Lung (tissue), 12 donors: Measurements from ENCODE around the gene HTR3A. TPM values are rescaled to one million over a fixed set of nuclear protein-coding genes. Genes with fewer than 3 reads are reported as not detected.
"Not testable (repeated sequence)": the region's sequence is repeated elsewhere in the genome, so short reads cannot be mapped to it uniquely, and the experiment has no call there.

Experiments
- ATAC-seq: fragments of 200-7000 bp; cut with Tn5 transposase; one replicate; pipeline ENCODE4 v1.9.1; 2020; ENCODE audit warnings: moderate number of reproducible peaks; ENCODE audit not compliant: insufficient read depth, low FRiP score
- DNase-seq, 3 donors: peaks; one replicate each; pipeline ENCODE4 v3.0.0-alpha.2; 2013 to 2017
- H3K27ac ChIP-seq, 2 donors: one replicate each; pipeline ENCODE4 v1.5.1; 2013; ENCODE audit warnings: mild to moderate bottlenecking in 2 of 2, moderate library complexity in 2 of 2, control low read depth in 1 of 2, inconsistent platforms in 1 of 2, low read depth in 1 of 2, low read length in 1 of 2
- H3K27me3 ChIP-seq, 3 donors: one replicate each; pipeline ENCODE4 v1.5.1; 2013; ENCODE audit warnings: low read length in 2 of 3; ENCODE audit not compliant: control insufficient read depth in 3 of 3, insufficient read depth in 3 of 3
- H3K36me3 ChIP-seq, 4 donors: one replicate each; pipeline ENCODE4 v1.5.1; 2013; ENCODE audit warnings: low read length in 4 of 4, mild to moderate bottlenecking in 1 of 4, moderate library complexity in 1 of 4; ENCODE audit not compliant: control insufficient read depth in 4 of 4, insufficient read depth in 4 of 4
- H3K4me1 ChIP-seq, 5 donors: one replicate each; pipeline ENCODE4 v1.5.1; 2013; ENCODE audit warnings: low read length in 5 of 5, mild to moderate bottlenecking in 2 of 5, moderate library complexity in 1 of 5; ENCODE audit not compliant: control insufficient read depth in 5 of 5, insufficient read depth in 5 of 5
- H3K4me3 ChIP-seq: one replicate; pipeline ENCODE4 v1.5.1; 2013; ENCODE audit warnings: mild to moderate bottlenecking, control low read depth, moderate library complexity
- H3K9ac ChIP-seq, 2 donors: one replicate each; pipeline ENCODE4 v1.5.1; 2013; ENCODE audit warnings: low read length in 2 of 2, control low read depth in 1 of 2; ENCODE audit not compliant: insufficient read depth in 1 of 2
- H3K9me3 ChIP-seq, 4 donors: one replicate each; pipeline ENCODE4 v1.5.1; 2013; ENCODE audit warnings: low read length in 3 of 4, mild to moderate bottlenecking in 1 of 4, moderate library complexity in 1 of 4; ENCODE audit not compliant: control insufficient read depth in 4 of 4, insufficient read depth in 3 of 4
- WGBS, 2 donors: extraction: QIAGEN DNeasy Blood & Tissue Kit; methylation state at CpG; one replicate each; pipeline ENCODE4 v1.1.7; 2013; 5-methylcytosine and 5-hydroxymethylcytosine counted together
- polyA plus RNA-seq, 2 donors: library from polyadenylated mRNA; stranded (reverse); fragments of 200-250 nt; gene quantifications; one replicate each; pipeline ENCODE4 v1.2.1, GENCODE V29; 2013
- total RNA-seq, 2 donors: library from RNA; depleted of rRNA in 1 of 2; stranded (reverse); fragments of >200 nt in 1 of 2; gene quantifications; one replicate each; pipeline ENCODE4 v1.2.1, GENCODE V29; 2014 to 2021
- TF ChIP-seq, protein P1 (sequence below): IDR thresholded peaks from 2 replicates; pipeline ENCODE4 v1.5.1; 2012; ENCODE audit warnings: mild to moderate bottlenecking; ENCODE audit errors: control extremely low read depth, extremely low read depth
- donor health status: control.
- donor health status: control.
- donor health status: Bipolar disorder and iron deficiency.
- donor health status: healthy.
- donor health status: DM: yes; HTN: yes; CAD: no.

HTR3A gene
- total and polyA plus RNA-seq, 4 donors = 0.16 to 0.78 (median 0.43) TPM; not detected in 1

DNA sequence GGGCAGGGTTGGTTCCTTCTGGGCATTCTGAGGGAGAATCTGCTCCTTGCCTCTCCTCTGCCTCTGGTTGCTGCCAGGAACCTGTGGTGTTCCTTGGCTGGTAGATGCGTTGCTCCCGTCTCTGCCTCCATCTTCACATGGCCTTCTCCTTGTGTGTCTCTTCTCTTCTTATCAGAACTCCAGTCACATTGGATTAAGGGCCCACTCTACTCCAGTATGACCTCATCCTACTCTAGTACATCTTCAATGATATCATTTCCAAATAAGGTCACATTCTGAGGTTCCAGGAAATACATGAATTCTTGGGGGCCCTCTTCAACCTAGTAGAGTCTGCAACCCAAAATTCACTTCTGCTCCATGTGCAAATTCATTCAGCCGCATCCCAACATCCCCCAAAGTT lies 37.0 kb upstream of the HTR3A start:
- Histone ChIP-seq H3K9me3 (no peaks in the 10 kb centered on the region), H3K36me3 (no peaks in the 10 kb centered on the region), H3K4me3 (no peak overlapping the region), H3K27ac (no peak overlapping the region), H3K4me1 (no peaks in the 10 kb centered on the region), H3K27me3 (peaks cover 0 to under 1% (median 0%) of the 10 kb centered on the region in 3 donors), H3K9ac (no peak overlapping the region)
- ATAC-seq = no peak
- TF ChIP-seq, protein P1, sequence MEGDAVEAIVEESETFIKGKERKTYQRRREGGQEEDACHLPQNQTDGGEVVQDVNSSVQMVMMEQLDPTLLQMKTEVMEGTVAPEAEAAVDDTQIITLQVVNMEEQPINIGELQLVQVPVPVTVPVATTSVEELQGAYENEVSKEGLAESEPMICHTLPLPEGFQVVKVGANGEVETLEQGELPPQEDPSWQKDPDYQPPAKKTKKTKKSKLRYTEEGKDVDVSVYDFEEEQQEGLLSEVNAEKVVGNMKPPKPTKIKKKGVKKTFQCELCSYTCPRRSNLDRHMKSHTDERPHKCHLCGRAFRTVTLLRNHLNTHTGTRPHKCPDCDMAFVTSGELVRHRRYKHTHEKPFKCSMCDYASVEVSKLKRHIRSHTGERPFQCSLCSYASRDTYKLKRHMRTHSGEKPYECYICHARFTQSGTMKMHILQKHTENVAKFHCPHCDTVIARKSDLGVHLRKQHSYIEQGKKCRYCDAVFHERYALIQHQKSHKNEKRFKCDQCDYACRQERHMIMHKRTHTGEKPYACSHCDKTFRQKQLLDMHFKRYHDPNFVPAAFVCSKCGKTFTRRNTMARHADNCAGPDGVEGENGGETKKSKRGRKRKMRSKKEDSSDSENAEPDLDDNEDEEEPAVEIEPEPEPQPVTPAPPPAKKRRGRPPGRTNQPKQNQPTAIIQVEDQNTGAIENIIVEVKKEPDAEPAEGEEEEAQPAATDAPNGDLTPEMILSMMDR = no peak
- no peak for DNase-seq
- WGBS, 2 donors = 61 to 74% methylated on average over 3 of the region's 3 CpGs

DNA sequence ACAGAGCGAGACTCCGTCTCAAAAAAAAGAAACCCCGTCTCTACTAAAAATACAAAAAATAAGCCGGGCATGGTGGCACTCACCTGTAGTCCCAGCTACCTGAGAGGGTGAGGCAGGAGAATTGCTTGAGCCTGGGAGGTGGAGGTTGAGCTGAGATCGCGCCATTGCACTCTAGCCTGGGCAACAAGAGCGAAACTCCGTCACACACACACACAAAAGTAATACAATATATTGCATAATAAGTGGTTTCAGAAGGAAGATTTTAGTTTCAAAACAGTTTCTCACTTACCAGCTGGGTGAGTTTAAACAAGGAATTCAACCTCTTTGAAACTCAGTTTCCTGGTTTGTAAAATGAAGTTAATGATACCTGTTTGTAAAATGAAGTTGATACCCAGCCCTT lies 32.7 kb upstream of the HTR3A start:
- TF ChIP-seq, protein P1 = no peak
- 72 to 82% methylated on average over 8 of the region's 8 CpGs for whole genome bisulfite sequencing, 2 donors
- H3K27ac ChIP-seq = no peak overlapping the region
- peaks cover 0 to 2% (median 0%) of the 10 kb centered on the region in 3 donors for H3K27me3 ChIP-seq
- H3K36me3 ChIP-seq = no peaks in the 10 kb centered on the region
- no peak overlapping the region for H3K4me3 ChIP-seq
- H3K9ac ChIP-seq = no peak overlapping the region
- H3K9me3 ChIP-seq = peaks cover 0 to 1% (median 0%) of the 10 kb centered on the region in 4 donors
- H3K4me1 ChIP-seq = no peaks in the 10 kb centered on the region
- no peak for ATAC-seq
- no peak for DNase-seq

DNA sequence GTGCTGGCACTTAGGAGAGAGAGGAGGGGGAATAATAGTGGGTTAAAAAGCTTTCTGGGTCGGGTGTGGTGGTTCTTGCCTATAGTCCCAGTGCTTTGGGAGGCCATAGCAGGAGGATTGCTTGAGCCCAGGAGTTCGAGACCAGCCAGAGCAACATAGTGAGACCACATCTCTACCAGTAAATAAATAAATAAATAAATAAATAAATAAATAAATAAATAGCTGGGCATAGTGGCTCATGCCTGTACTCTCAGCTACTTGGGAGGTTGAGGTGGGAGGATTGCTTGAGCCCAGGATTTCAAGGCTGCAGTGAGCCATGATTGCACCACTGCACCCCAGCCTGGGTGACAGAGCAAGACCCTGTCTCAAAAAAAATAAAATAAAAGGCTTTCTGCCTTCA lies 28.7 kb upstream of the HTR3A start:
- not testable (repeated sequence) for ATAC-seq, H3K27ac ChIP-seq, H3K9ac ChIP-seq, H3K4me3 ChIP-seq, H3K9me3 ChIP-seq, DNase-seq, H3K4me1 ChIP-seq, H3K27me3 ChIP-seq, H3K36me3 ChIP-seq
- 76 to 89% methylated on average over 2 of the region's 2 CpGs for WGBS, 2 donors

DNA sequence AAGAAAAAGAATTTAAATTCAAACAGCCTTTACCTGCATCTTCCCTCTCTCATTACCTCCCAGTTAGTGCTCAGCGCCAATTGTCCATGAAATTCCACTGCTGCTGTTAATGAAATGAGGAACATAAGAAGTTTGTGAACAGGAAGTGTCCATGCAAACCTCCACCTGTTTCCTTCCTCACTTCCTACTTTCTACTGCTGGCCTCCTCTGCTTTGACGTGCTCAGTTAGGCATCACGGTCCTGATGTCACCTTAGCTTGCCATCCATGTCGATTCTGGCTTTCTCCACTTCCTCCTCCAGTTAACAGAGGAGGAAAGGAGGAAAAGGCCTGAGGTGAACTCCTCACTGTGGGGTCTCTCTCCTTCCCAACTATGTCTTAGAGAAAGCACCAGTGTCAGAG lies 26.9 kb upstream of the HTR3A start:
- TF ChIP-seq, protein P1 = no peak
- H3K4me1 ChIP-seq = no peaks in the 10 kb centered on the region
- no peaks in the 10 kb centered on the region for H3K36me3 ChIP-seq
- ATAC-seq (no peak), DNase-seq (no peak)
- 12 to 44% methylated on average over 4 of the region's 4 CpGs for WGBS, 2 donors
- H3K9me3 ChIP-seq = peaks cover 0 to 6% (median 0%) of the 10 kb centered on the region in 4 donors
- H3K27ac ChIP-seq = no peak overlapping the region
- H3K4me3 ChIP-seq = no peak overlapping the region
- no peak overlapping the region for H3K9ac ChIP-seq
- peaks cover 0 to 14% (median 4%) of the 10 kb centered on the region in 3 donors for H3K27me3 ChIP-seq
